ENCODE data around the gene JARID2. TPM values are rescaled to one million over a fixed set of nuclear protein-coding genes. Genes with fewer than 3 reads are reported as not detected.

Gene JARID2
- total and polyA plus RNA-seq, 2 of the 13 experiments (the other 11 are each of a cell fraction or from before 2014, with no cell fraction given): 7.5 to 10.3 TPM

- peak; percentile 77; the same call in 1 of the 2 replicates for TF ChIP-seq IRF9 (CRISPR knock-in tag; IDR thresholded peaks at IDR 0.05; ENCODE audit: borderline replicate concordance)
- TF ChIP-seq SMAD1 (CRISPR knock-in tag; IDR thresholded peaks at IDR 0.05; ENCODE audit: borderline replicate concordance, low read depth): 0 out of 2 replicates have a peak, but pooled peaks have one; percentile 36
- TF ChIP-seq HOXA3 (CRISPR knock-in tag; IDR thresholded peaks at IDR 0.05): peak; percentile 4; the same call in 1 of the 2 replicates
- TF ChIP-seq ZNF350 (CRISPR knock-in tag; IDR thresholded peaks at IDR 0.05; ENCODE audit: borderline replicate concordance, low read depth): no peak
- TF ChIP-seq TBL1XR1 (IDR thresholded peaks at IDR 0.05; ENCODE audit: borderline replicate concordance, low read length, partially characterized antibody): no peak
- no peak for TF ChIP-seq RORA (CRISPR knock-in tag; IDR thresholded peaks at IDR 0.05)
- TF ChIP-seq KDM2A (CRISPR knock-in tag; IDR thresholded peaks at IDR 0.05; ENCODE audit: borderline replicate concordance, low read depth): peak; percentile 4; the same call in 1 of the 2 replicates
- TF ChIP-seq DNMT1 (CRISPR knock-in tag; IDR thresholded peaks at IDR 0.05): 0 out of 2 replicates have a peak, but pooled peaks have one; percentile 42
- TF ChIP-seq ZBTB38 (CRISPR knock-in tag; IDR thresholded peaks at IDR 0.05): peak; percentile 93
- TF ChIP-seq ARNTL (CRISPR knock-in tag; IDR thresholded peaks at IDR 0.05): 0 out of 2 replicates have a peak, but pooled peaks have one; percentile 1
- TF ChIP-seq ZNF629 (CRISPR knock-in tag; conservative IDR thresholded peaks at IDR 0.05): no peak
- TF ChIP-seq, protein P1, sequence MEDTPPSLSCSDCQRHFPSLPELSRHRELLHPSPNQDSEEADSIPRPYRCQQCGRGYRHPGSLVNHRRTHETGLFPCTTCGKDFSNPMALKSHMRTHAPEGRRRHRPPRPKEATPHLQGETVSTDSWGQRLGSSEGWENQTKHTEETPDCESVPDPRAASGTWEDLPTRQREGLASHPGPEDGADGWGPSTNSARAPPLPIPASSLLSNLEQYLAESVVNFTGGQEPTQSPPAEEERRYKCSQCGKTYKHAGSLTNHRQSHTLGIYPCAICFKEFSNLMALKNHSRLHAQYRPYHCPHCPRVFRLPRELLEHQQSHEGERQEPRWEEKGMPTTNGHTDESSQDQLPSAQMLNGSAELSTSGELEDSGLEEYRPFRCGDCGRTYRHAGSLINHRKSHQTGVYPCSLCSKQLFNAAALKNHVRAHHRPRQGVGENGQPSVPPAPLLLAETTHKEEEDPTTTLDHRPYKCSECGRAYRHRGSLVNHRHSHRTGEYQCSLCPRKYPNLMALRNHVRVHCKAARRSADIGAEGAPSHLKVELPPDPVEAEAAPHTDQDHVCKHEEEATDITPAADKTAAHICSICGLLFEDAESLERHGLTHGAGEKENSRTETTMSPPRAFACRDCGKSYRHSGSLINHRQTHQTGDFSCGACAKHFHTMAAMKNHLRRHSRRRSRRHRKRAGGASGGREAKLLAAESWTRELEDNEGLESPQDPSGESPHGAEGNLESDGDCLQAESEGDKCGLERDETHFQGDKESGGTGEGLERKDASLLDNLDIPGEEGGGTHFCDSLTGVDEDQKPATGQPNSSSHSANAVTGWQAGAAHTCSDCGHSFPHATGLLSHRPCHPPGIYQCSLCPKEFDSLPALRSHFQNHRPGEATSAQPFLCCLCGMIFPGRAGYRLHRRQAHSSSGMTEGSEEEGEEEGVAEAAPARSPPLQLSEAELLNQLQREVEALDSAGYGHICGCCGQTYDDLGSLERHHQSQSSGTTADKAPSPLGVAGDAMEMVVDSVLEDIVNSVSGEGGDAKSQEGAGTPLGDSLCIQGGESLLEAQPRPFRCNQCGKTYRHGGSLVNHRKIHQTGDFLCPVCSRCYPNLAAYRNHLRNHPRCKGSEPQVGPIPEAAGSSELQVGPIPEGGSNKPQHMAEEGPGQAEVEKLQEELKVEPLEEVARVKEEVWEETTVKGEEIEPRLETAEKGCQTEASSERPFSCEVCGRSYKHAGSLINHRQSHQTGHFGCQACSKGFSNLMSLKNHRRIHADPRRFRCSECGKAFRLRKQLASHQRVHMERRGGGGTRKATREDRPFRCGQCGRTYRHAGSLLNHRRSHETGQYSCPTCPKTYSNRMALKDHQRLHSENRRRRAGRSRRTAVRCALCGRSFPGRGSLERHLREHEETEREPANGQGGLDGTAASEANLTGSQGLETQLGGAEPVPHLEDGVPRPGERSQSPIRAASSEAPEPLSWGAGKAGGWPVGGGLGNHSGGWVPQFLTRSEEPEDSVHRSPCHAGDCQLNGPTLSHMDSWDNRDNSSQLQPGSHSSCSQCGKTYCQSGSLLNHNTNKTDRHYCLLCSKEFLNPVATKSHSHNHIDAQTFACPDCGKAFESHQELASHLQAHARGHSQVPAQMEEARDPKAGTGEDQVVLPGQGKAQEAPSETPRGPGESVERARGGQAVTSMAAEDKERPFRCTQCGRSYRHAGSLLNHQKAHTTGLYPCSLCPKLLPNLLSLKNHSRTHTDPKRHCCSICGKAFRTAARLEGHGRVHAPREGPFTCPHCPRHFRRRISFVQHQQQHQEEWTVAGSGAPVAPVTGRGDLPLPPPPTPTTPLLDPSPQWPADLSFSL (CRISPR knock-in tag; IDR thresholded peaks at IDR 0.05): no peak
- TF ChIP-seq KDM1A (CRISPR knock-in tag; IDR thresholded peaks at IDR 0.05): no peak
- peak; percentile 54; the same call in 1 of the 2 replicates for TF ChIP-seq ZNF225 (CRISPR knock-in tag; IDR thresholded peaks at IDR 0.05)
- TF ChIP-seq MEF2D (CRISPR knock-in tag; IDR thresholded peaks at IDR 0.05): peak; percentile 37; the same call in 1 of the 2 replicates
- 0 out of 2 replicates have a peak, but pooled peaks have one; percentile 18 for TF ChIP-seq GATA4 (IDR thresholded peaks at IDR 0.05; ENCODE audit: borderline replicate concordance, low read depth)
- TF ChIP-seq, protein P2, sequence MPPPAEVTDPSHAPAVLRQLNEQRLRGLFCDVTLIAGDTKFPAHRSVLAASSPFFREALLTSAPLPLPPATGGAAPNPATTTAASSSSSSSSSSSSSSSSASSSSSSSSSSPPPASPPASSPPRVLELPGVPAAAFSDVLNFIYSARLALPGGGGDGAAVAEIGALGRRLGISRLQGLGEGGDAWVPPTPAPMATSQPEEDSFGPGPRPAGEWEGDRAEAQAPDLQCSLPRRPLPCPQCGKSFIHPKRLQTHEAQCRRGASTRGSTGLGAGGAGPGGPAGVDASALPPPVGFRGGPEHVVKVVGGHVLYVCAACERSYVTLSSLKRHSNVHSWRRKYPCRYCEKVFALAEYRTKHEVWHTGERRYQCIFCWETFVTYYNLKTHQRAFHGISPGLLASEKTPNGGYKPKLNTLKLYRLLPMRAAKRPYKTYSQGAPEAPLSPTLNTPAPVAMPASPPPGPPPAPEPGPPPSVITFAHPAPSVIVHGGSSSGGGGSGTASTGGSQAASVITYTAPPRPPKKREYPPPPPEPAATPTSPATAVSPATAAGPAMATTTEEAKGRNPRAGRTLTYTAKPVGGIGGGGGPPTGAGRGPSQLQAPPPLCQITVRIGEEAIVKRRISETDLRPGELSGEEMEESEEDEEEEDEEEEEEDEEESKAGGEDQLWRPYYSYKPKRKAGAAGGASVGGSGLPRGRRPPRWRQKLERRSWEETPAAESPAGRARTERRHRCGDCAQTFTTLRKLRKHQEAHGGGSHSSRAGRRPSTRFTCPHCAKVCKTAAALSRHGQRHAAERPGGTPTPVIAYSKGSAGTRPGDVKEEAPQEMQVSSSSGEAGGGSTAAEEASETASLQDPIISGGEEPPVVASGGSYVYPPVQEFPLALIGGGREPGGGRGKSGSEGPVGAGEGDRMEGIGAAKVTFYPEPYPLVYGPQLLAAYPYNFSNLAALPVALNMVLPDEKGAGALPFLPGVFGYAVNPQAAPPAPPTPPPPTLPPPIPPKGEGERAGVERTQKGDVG (CRISPR knock-in tag; IDR thresholded peaks at IDR 0.05; ENCODE audit: borderline replicate concordance): peak; percentile 70; the same call in 1 of the 2 replicates
- 0 out of 2 replicates have a peak, but pooled peaks have one; percentile 2 for TF ChIP-seq ZNF34 (CRISPR knock-in tag; IDR thresholded peaks at IDR 0.05; ENCODE audit: borderline replicate concordance)
- TF ChIP-seq AGO1 (IDR thresholded peaks at IDR 0.05; ENCODE audit: low read depth, low read length, poor library complexity, severe bottlenecking): peak; percentile 54
Observed at GRCh38 chr6:15505463-15505918, 259.6 kb downstream of the JARID2 start (continued).

Measured in HepG2 (cell line).